Activated CD4-positive, alpha-beta T cell treated with anti-CD3 and anti-CD28 coated beads for 48 hours (primary cell): ENCODE results near the gene ZNF582.
A peak's percentile ranks its signal among the peaks of the same experiment; 100 is the strongest.
"Not testable (repeated sequence)": the region's sequence is repeated elsewhere in the genome, so short reads cannot be mapped to it uniquely, and the experiment has no call there.

Source experiments
- DNase-seq: peaks from one replicate; pipeline ENCODE4 v3.0.0-alpha.2; 2020

Gene ZNF582

GRCh38 chr19:56350416-56351045 is 42.8 kb downstream of the ZNF582 start:
- DNase-seq, result peak; percentile 61

- DNase-seq, result peak; percentile 54
Measured at GRCh38 chr19:56348289-56348877, 45.0 kb downstream of the ZNF582 start.

GRCh38 chr19:56347163-56347778 is 46.1 kb downstream of the ZNF582 start:
- no peak for DNase-seq

- no peak for DNase-seq
Measured at GRCh38 chr19:56341948-56342347, 51.4 kb downstream of the ZNF582 start.

GRCh38 chr19:56339031-56339430 is 54.3 kb downstream of the ZNF582 start:
- not testable (repeated sequence) for DNase-seq

- DNase-seq, result not testable (repeated sequence)
Measured at GRCh38 chr19:56337077-56337476, 56.3 kb downstream of the ZNF582 start.

- DNase-seq, result not testable (repeated sequence)
Measured at GRCh38 chr19:56335371-56335770, 58.0 kb downstream of the ZNF582 start.

GRCh38 chr19:56333506-56333905 is 59.8 kb downstream of the ZNF582 start:
- peak; percentile 54 for DNase-seq
